WTC11 (cell line): Measurements from ENCODE around the gene GLMN. TPM values are rescaled to one million over a fixed set of nuclear protein-coding genes. Genes with fewer than 3 reads are reported as not detected.

Experiments used
- ATAC-seq: fragments of 200-7000 bp; cut with Tn5 transposase; 2 replicates; pipeline ENCODE4 v1.10.0; 2021; ENCODE audit warnings: mild to moderate bottlenecking, moderate library complexity
- CTCF ChIA-PET: fragments of 300-600 bp; sonication (Branson Sonifier 250); formaldehyde crosslinking; loops from one replicate; lab custom pipeline; 2021; ENCODE audit warnings: antibody characterized with exemption; lab: Charles Lee
- POLR2A ChIA-PET: fragments of 350-600 bp; sonication (Branson Sonifier 250); formaldehyde crosslinking; loops from one replicate; lab custom pipeline; 2021; ENCODE audit warnings: antibody characterized with exemption; lab: Charles Lee
- DNase-seq: peaks from one replicate; pipeline ENCODE4 v3.0.0; 2021; ENCODE audit warnings: low spot score
- H3K27ac Mint-ChIP-seq: 2 replicates; pipeline ENCODE4 v1.8.0; 2021; ENCODE audit warnings: mixed read lengths
- H3K27me3 Mint-ChIP-seq: 2 replicates; pipeline ENCODE4 v1.8.0; 2021; ENCODE audit warnings: low read depth, mild to moderate bottlenecking, moderate library complexity, mixed read lengths
- H3K36me3 Mint-ChIP-seq: 2 replicates; pipeline ENCODE4 v1.8.0; 2021; ENCODE audit warnings: mixed read lengths
- H3K4me1 Mint-ChIP-seq: 2 replicates; pipeline ENCODE4 v1.8.0; 2022; ENCODE audit warnings: mixed read lengths
- H3K4me3 Mint-ChIP-seq: 2 replicates; pipeline ENCODE4 v1.8.0; 2021; ENCODE audit warnings: mild to moderate bottlenecking, moderate library complexity, mixed read lengths
- H3K9me3 Mint-ChIP-seq: 2 replicates; pipeline ENCODE4 v1.8.0; 2021; ENCODE audit warnings: mixed read lengths
- AR ChIP-seq: fragments of 250-450 bp; sonication (Bioruptor Pico); IDR thresholded peaks from 2 replicates; pipeline ENCODE4 v1.9.0; 2021; ENCODE audit warnings: mild to moderate bottlenecking
- ATF2 ChIP-seq: sonication (generic); formaldehyde crosslinking; IDR thresholded peaks from 2 replicates; pipeline ENCODE4 v1.8.1; 2022; ENCODE audit warnings: low read depth, missing genetic modification reagents, borderline replicate concordance
- ERG ChIP-seq: fragments of 250-450 bp; sonication (Bioruptor Pico); IDR thresholded peaks from 2 replicates; pipeline ENCODE4 v1.8.0; 2021; ENCODE audit warnings: mild to moderate bottlenecking
- KAT7 ChIP-seq: sonication (generic); formaldehyde crosslinking; IDR thresholded peaks from 2 replicates; pipeline ENCODE4 v1.8.1; 2023; ENCODE audit warnings: missing genetic modification reagents, mild to moderate bottlenecking, borderline replicate concordance
- MAX ChIP-seq: sonication (generic); formaldehyde crosslinking; IDR thresholded peaks from 2 replicates; pipeline ENCODE4 v1.8.0; 2022; ENCODE audit warnings: mild to moderate bottlenecking, missing genetic modification reagents
- PREB ChIP-seq: sonication (generic); formaldehyde crosslinking; IDR thresholded peaks from 2 replicates; pipeline ENCODE4 v1.8.1; 2022; ENCODE audit warnings: mild to moderate bottlenecking, missing genetic modification reagents, moderate library complexity, borderline replicate concordance
- TCF7 ChIP-seq: sonication (generic); formaldehyde crosslinking; IDR thresholded peaks from 2 replicates; pipeline ENCODE4 v1.8.0; 2022; ENCODE audit warnings: mild to moderate bottlenecking, low read depth, missing genetic modification reagents, moderate library complexity
- TEAD1 ChIP-seq: sonication (generic); formaldehyde crosslinking; IDR thresholded peaks from 2 replicates; pipeline ENCODE4 v1.8.0; 2022; ENCODE audit warnings: mild to moderate bottlenecking, missing genetic modification reagents
- USF2 ChIP-seq: sonication (generic); formaldehyde crosslinking; IDR thresholded peaks from 2 replicates; pipeline ENCODE4 v1.8.1; 2023; ENCODE audit warnings: mild to moderate bottlenecking, missing genetic modification reagents, moderate library complexity
- ZNF281 ChIP-seq: sonication (generic); formaldehyde crosslinking; IDR thresholded peaks from 2 replicates; pipeline ENCODE4 v1.8.0; 2023; ENCODE audit warnings: mild to moderate bottlenecking, missing genetic modification reagents
- ZNF317 ChIP-seq: sonication (generic); formaldehyde crosslinking; IDR thresholded peaks from 2 replicates; pipeline ENCODE4 v1.8.1; 2023; ENCODE audit warnings: low read depth, mild to moderate bottlenecking, moderate library complexity, missing genetic modification reagents, borderline replicate concordance
- ZNF425 ChIP-seq: fragments of 250-450 bp; sonication (Bioruptor Pico); conservative IDR thresholded peaks from 2 replicates; pipeline ENCODE4 v1.9.0; 2021; ENCODE audit warnings: mild to moderate bottlenecking
- total RNA-seq: library from RNA; stranded (reverse); gene quantifications from 3 replicates; pipeline ENCODE4 v1.2.3, GENCODE V29; 2021

GLMN gene
- total RNA-seq, 1 experiment from 2014 or later, result 20.9 TPM

- Mint-ChIP-seq H3K27me3 (no peaks in the 10 kb centered on the region), H3K27ac (no peak overlapping the region), H3K36me3 (peaks cover 30% of the 10 kb centered on the region), H3K4me3 (no peak overlapping the region), H3K9me3 (peaks cover 5% of the 10 kb centered on the region), H3K4me1 (no peaks in the 10 kb centered on the region; the same call in 1 of the 2 replicates)
- ChIA-PET POLR2A (no interaction called here), CTCF (interaction anchor here (1.3 kb wide), 1 partner anchor 42 kb away, joined by 4 read pairs; no protein-coding TSS in a partner anchor)
- no peak for TF ChIP-seq PREB
- TF ChIP-seq TEAD1 (CRISPR knock-in tag), result no peak
- TF ChIP-seq ATF2 (CRISPR knock-in tag), result no peak
- no peak for TF ChIP-seq ERG (CRISPR knock-in tag)
- TF ChIP-seq ZNF317 (CRISPR knock-in tag), result no peak
- TF ChIP-seq MAX (CRISPR knock-in tag), result no peak
- no peak for TF ChIP-seq AR (CRISPR knock-in tag)
- TF ChIP-seq ZNF281 (CRISPR knock-in tag), result no peak
- no peak for TF ChIP-seq KAT7 (CRISPR knock-in tag)
- no peak for TF ChIP-seq USF2 (CRISPR knock-in tag)
- TF ChIP-seq ZNF425, result no peak
- no peak for TF ChIP-seq TCF7
- no peak for ATAC-seq
- DNase-seq, result no peak
Measured at GRCh38 chr1:92333668-92334067, 34.9 kb upstream of the GLMN start.
